ENCODE results near the gene PTPN1.
"Not testable (repeated sequence)": the region's sequence is repeated elsewhere in the genome, so short reads cannot be mapped to it uniquely, and the experiment has no call there.

PTPN1 gene

DNA sequence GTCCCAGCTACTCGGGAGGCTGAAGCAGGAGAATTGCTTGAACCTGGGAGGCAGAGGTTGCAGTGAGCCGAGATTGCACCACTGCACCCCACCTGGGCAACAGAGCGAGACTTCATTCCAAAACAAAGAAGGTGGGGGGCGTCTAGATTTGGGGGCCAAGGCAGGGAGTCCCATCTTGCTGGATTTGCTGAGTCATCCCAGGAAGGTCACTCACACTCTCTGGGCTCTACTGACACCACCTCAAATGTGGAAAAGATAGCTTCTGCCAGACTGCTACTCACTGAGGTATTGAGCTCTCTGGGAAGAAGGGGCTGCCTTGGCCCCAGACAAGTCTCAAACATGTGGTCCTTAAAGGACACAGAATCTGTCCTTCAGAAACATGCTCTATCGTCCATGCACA lies 106.8 kb downstream of the PTPN1 start:
- no peak overlapping the region for H3K4me3 ChIP-seq (ENCODE audit: severe bottlenecking)
- DNase-seq (ENCODE audit: low spot score) (no peak), ATAC-seq (ENCODE audit: low read depth) (no peak)
- no peak overlapping the region for H3K27ac ChIP-seq (ENCODE audit: poor library complexity, severe bottlenecking)
- TF ChIP-seq, protein P1, sequence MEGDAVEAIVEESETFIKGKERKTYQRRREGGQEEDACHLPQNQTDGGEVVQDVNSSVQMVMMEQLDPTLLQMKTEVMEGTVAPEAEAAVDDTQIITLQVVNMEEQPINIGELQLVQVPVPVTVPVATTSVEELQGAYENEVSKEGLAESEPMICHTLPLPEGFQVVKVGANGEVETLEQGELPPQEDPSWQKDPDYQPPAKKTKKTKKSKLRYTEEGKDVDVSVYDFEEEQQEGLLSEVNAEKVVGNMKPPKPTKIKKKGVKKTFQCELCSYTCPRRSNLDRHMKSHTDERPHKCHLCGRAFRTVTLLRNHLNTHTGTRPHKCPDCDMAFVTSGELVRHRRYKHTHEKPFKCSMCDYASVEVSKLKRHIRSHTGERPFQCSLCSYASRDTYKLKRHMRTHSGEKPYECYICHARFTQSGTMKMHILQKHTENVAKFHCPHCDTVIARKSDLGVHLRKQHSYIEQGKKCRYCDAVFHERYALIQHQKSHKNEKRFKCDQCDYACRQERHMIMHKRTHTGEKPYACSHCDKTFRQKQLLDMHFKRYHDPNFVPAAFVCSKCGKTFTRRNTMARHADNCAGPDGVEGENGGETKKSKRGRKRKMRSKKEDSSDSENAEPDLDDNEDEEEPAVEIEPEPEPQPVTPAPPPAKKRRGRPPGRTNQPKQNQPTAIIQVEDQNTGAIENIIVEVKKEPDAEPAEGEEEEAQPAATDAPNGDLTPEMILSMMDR (IDR thresholded peaks at IDR 0.05; ENCODE audit: poor library complexity, severe bottlenecking), result no peak
- H3K4me1 ChIP-seq (ENCODE audit: insufficient read depth, poor library complexity, severe bottlenecking), result no peaks in the 10 kb centered on the region
- peaks cover 7% of the 10 kb centered on the region for H3K9me3 ChIP-seq (ENCODE audit: severe bottlenecking)
- H3K36me3 ChIP-seq (ENCODE audit: low read depth), result no peaks in the 10 kb centered on the region
- H3K27me3 ChIP-seq (ENCODE audit: insufficient read depth, poor library complexity, severe bottlenecking), result no peaks in the 10 kb centered on the region

DNA sequence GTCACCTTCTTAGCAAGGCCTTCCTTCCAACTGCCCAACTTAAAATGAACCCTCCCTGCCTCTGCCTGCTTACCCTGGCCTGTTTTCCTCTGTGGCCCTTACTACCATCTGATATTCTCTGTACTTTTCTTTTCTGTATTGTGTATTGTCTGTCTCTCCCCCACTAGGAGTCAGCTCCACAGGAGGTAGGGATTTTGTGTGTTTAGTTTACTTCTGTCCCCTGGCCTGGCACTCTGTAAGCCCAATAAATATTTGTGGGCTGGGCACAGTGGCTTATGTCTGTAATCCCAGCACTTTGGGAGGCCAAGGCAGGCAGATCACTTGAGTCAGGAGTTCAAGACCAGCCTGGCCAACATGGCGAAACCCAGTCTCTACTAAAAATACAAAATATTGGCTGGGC lies 108.4 kb downstream of the PTPN1 start:
- Histone ChIP-seq H3K9me3 (ENCODE audit: severe bottlenecking) (peaks cover 7% of the 10 kb centered on the region), H3K27me3 (ENCODE audit: insufficient read depth, poor library complexity, severe bottlenecking) (no peaks in the 10 kb centered on the region), H3K36me3 (ENCODE audit: low read depth) (no peaks in the 10 kb centered on the region), H3K4me1 (ENCODE audit: insufficient read depth, poor library complexity, severe bottlenecking) (no peaks in the 10 kb centered on the region), H3K4me3 (ENCODE audit: severe bottlenecking) (no peak overlapping the region), H3K27ac (ENCODE audit: poor library complexity, severe bottlenecking) (no peak overlapping the region)
- ATAC-seq (ENCODE audit: low read depth) (no peak; the same call in 2 of the 3 replicates), DNase-seq (ENCODE audit: low spot score) (no peak)
- TF ChIP-seq, protein P1 (IDR thresholded peaks at IDR 0.05; ENCODE audit: poor library complexity, severe bottlenecking), result no peak

DNA sequence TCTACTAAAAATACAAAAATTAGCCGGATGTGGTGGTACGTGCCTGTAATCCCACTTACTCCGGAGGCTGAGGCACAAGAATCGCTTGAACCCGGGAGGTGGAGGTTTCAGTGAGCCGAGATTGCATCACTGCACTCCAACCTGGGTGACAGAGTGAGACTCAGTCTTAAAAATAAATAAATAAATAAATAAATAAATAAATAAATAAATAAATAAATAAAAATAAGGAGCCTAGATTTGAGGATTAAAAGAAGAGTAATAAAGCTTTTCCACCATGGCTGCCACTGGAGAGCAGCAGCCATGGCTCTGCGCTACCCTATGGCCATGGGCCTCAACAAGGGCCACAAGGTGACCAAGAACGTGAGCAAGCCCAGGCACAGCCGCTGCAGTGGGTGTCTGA lies 110.3 kb downstream of the PTPN1 start:
- not testable (repeated sequence) for H3K27ac ChIP-seq (ENCODE audit: poor library complexity, severe bottlenecking); H3K27me3 ChIP-seq (ENCODE audit: insufficient read depth, poor library complexity, severe bottlenecking); DNase-seq (ENCODE audit: low spot score); H3K4me3 ChIP-seq (ENCODE audit: severe bottlenecking); H3K36me3 ChIP-seq (ENCODE audit: low read depth); H3K9me3 ChIP-seq (ENCODE audit: severe bottlenecking); ATAC-seq (ENCODE audit: low read depth)
- peaks cover 10% of the 10 kb centered on the region for H3K4me1 ChIP-seq (ENCODE audit: insufficient read depth, poor library complexity, severe bottlenecking)

DNA sequence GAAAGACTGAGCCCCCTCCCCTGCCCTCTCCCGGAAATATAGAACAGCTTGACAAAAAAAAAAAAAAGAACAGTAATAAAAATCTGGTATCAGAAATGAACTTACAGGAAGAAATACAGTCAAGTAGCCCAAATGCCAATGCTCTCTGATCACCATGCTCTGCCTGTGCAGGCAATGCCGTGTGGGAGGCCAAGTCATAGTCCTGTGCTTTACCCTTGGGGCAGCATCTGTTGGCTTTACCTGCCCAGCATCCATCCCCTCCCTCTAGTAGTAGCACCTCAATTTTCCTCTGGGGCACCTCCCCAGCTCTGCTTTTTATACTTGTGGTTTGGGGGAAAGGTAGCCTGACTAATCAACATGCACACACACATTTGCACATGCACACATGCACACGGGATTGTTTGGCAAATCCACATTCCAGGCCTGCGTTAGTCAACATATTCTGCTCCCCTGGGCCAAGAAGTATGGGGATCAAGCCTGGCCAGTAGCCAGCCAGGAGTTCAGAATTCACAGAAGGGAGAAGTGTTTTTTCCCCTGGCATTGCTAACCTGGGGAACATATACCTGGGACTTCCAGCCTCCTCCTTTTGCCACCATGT lies 111.0 kb downstream of the PTPN1 start:
- TF ChIP-seq, protein P1 (IDR thresholded peaks at IDR 0.05; ENCODE audit: poor library complexity, severe bottlenecking), result no peak
- Histone ChIP-seq H3K27me3 (ENCODE audit: insufficient read depth, poor library complexity, severe bottlenecking) (no peaks in the 10 kb centered on the region), H3K36me3 (ENCODE audit: low read depth) (no peaks in the 10 kb centered on the region), H3K4me3 (ENCODE audit: severe bottlenecking) (no peak overlapping the region), H3K4me1 (ENCODE audit: insufficient read depth, poor library complexity, severe bottlenecking) (peaks cover 15% of the 10 kb centered on the region), H3K27ac (ENCODE audit: poor library complexity, severe bottlenecking) (no peak overlapping the region), H3K9me3 (ENCODE audit: severe bottlenecking) (peaks cover 7% of the 10 kb centered on the region)
- no peak for ATAC-seq (ENCODE audit: low read depth)
- no peak for DNase-seq (ENCODE audit: low spot score)

DNA sequence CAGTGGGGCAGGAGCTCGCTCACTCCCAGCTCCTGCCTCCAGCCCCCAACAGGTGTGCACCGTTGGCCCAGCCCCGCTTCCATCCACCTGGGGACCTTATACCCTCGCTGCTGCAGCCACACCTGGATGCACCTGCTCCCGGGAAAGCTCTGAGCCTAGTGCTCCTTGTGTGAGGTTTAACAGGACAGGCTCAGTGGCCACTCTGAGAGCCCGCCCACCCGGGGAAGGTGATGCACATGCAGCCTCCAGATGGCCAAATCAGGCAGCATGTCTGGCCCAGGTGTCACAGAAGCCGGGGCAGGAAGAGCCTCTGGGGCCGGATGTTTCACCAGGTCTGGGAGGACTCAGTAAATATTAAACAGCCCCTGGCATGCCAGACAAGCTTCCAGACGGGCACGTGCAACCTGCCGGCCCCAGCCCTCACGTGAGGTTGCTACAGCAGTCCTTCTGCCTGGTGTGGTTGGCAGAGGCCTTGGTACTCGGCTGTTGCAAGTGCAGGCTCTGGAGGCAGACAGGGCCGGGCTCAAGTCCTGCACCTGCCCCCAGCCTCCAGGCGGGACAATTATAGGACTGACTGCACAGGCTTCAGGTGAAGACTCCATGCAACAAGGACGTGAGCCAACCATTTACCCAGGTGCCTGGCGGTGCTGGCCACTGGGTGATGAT lies 114.3 kb downstream of the PTPN1 start:
- H3K9me3 ChIP-seq (ENCODE audit: severe bottlenecking), result peaks cover 7% of the 10 kb centered on the region
- peak overlapping the region; percentile 49 for H3K27ac ChIP-seq (ENCODE audit: poor library complexity, severe bottlenecking)
- no peaks in the 10 kb centered on the region for H3K27me3 ChIP-seq (ENCODE audit: insufficient read depth, poor library complexity, severe bottlenecking)
- DNase-seq (ENCODE audit: low spot score) (peak; percentile 94), ATAC-seq (ENCODE audit: low read depth) (peak; percentile 86)
- no peak overlapping the region for H3K4me3 ChIP-seq (ENCODE audit: severe bottlenecking)
- TF ChIP-seq, protein P1 (IDR thresholded peaks at IDR 0.05; ENCODE audit: poor library complexity, severe bottlenecking), result no peak
- H3K4me1 ChIP-seq (ENCODE audit: insufficient read depth, poor library complexity, severe bottlenecking), result peaks cover 19% of the 10 kb centered on the region
- no peaks in the 10 kb centered on the region for H3K36me3 ChIP-seq (ENCODE audit: low read depth)

All from RWPE2 (cell line).